ENCODE data around the gene TLE1.

The TLE1 gene

GRCh38 chr9:81549500-81550206 lies 139.7 kb downstream of the TLE1 start:
- no peak for DNase-seq (ENCODE audit: low read depth in 2 of 2)

GRCh38 chr9:81548911-81549310 lies 140.4 kb downstream of the TLE1 start:
- no peak for DNase-seq (ENCODE audit: low read depth in 2 of 2)

GRCh38 chr9:81546489-81546888 lies 142.9 kb downstream of the TLE1 start:
- DNase-seq (ENCODE audit: low read depth in 2 of 2) = no peak

- no peak for DNase-seq (ENCODE audit: low read depth in 2 of 2)
These were observed 145.7 kb downstream of the TLE1 start for GRCh38 chr9:81543695-81544094.

- DNase-seq (ENCODE audit: low read depth in 2 of 2) = no peak
These were observed 147.0 kb downstream of the TLE1 start for GRCh38 chr9:81542118-81542889.

GRCh38 chr9:81540142-81540710 lies 149.1 kb downstream of the TLE1 start:
- no peak for DNase-seq (ENCODE audit: low read depth in 2 of 2)

- no peak for DNase-seq (ENCODE audit: low read depth in 2 of 2)
These were observed 150.0 kb downstream of the TLE1 start for GRCh38 chr9:81539317-81539716.

GRCh38 chr9:81538890-81539289 lies 150.5 kb downstream of the TLE1 start:
- DNase-seq (ENCODE audit: low read depth in 2 of 2) = no peak

GRCh38 chr9:81537964-81538363 lies 151.4 kb downstream of the TLE1 start:
- no peak for DNase-seq (ENCODE audit: low read depth in 2 of 2)

- no peak for DNase-seq (ENCODE audit: low read depth in 2 of 2)
These were observed 152.9 kb downstream of the TLE1 start for GRCh38 chr9:81536242-81537025.

GRCh38 chr9:81535542-81536241 lies 153.7 kb downstream of the TLE1 start:
- DNase-seq (ENCODE audit: low read depth in 2 of 2) = no peak

- no peak for DNase-seq (ENCODE audit: low read depth in 2 of 2)
These were observed 155.0 kb downstream of the TLE1 start for GRCh38 chr9:81534138-81534875.
